ENCODE measurements around the gene TUBGCP4.
"Not testable (repeated sequence)": the region's sequence is repeated elsewhere in the genome, so short reads cannot be mapped to it uniquely, and the experiment has no call there.

The TUBGCP4 gene

GRCh38 chr15:43370975-43371974 lies at the start of gene TUBGCP4, which contains the start of gene ZSCAN29:
Gene TUBGCP4 (plus strand): TSS chr15:43371101. CDS start chr15:43371355, 254 bp downstream.
Gene ZSCAN29 (minus strand): TSS chr15:43371043. CDS start chr15:43369913, 1,130 bp downstream.
- DNase-seq: no peak

- DNase-seq: no peak
These were observed 45.7 kb upstream of the TUBGCP4 start for GRCh38 chr15:43325039-43325684.

GRCh38 chr15:43329217-43329959 lies 41.5 kb upstream of the TUBGCP4 start:
- DNase-seq: no peak

GRCh38 chr15:43329960-43330779 lies 40.7 kb upstream of the TUBGCP4 start, which contains the start of gene LCMT2:
Gene LCMT2 (minus strand): TSS chr15:43330573. CDS start chr15:43330489, 84 bp downstream.
- DNase-seq: peak; percentile 22

- no peak for DNase-seq
These were observed 40.2 kb upstream of the TUBGCP4 start for GRCh38 chr15:43330780-43331087.

GRCh38 chr15:43346305-43346704 lies 24.6 kb upstream of the TUBGCP4 start:
- DNase-seq: no peak

- DNase-seq: no peak
These were observed 23.8 kb upstream of the TUBGCP4 start for GRCh38 chr15:43347114-43347513.

GRCh38 chr15:43352693-43353382 lies 18.1 kb upstream of the TUBGCP4 start:
- DNase-seq: no peak

GRCh38 chr15:43360821-43361220 lies 10.1 kb upstream of the TUBGCP4 start:
- no peak for DNase-seq

GRCh38 chr15:43361313-43361903 lies 9.5 kb upstream of the TUBGCP4 start:
- DNase-seq: no peak

- no peak for DNase-seq
These were observed 459 bp upstream of the TUBGCP4 start for GRCh38 chr15:43370310-43370974.

- DNase-seq: no peak
These were observed 5.3 kb downstream of the TUBGCP4 start for GRCh38 chr15:43376017-43376705.

- DNase-seq: no peak
These were observed 7.7 kb downstream of the TUBGCP4 start for GRCh38 chr15:43378601-43379000.

- no peak for DNase-seq
These were observed 11.4 kb downstream of the TUBGCP4 start for GRCh38 chr15:43382310-43382709.

GRCh38 chr15:43383070-43383469 lies 12.2 kb downstream of the TUBGCP4 start:
- no peak for DNase-seq

GRCh38 chr15:43390723-43391122 lies 19.8 kb downstream of the TUBGCP4 start:
- DNase-seq: no peak

GRCh38 chr15:43393592-43393991 lies 22.7 kb downstream of the TUBGCP4 start:
- not testable (repeated sequence) for DNase-seq

- DNase-seq: no peak
These were observed 31.4 kb downstream of the TUBGCP4 start for GRCh38 chr15:43402255-43402654.

- no peak for DNase-seq
These were observed 32.7 kb downstream of the TUBGCP4 start for GRCh38 chr15:43403616-43404015.

GRCh38 chr15:43404130-43404529 lies 33.2 kb downstream of the TUBGCP4 start:
- DNase-seq: no peak

Data from SIG-M5 (cell line).